ENCODE results near the gene OLFM4.

Gene OLFM4

GRCh38 chr13:53018690-53019647 is 9.6 kb upstream of the OLFM4 start:
- H3K27ac ChIP-seq (ENCODE audit: extremely low read depth, low read depth, low read length), result no peak overlapping the region
- H3K36me3 ChIP-seq (ENCODE audit: control insufficient read depth in 2 of 2, insufficient read depth in 1 of 2, low read length in 2 of 2), result no peaks in the 10 kb centered on the region
- H3K4me3 ChIP-seq (ENCODE audit: low read depth, low read length), result no peak overlapping the region
- H3K4me1 ChIP-seq (ENCODE audit: control insufficient read depth, insufficient read depth, low read length), result no peaks in the 10 kb centered on the region
- TF ChIP-seq ZNF140 (tag by site-specific recombination; IDR thresholded peaks at IDR 0.05) (no peak), SP2 (tag by site-specific recombination; IDR thresholded peaks at IDR 0.05) (no peak), ZNF658 (tag by site-specific recombination; IDR thresholded peaks at IDR 0.05) (no peak), ZNF19 (tag by site-specific recombination; IDR thresholded peaks at IDR 0.05; ENCODE audit: low read depth) (no peak), SP3 (tag by site-specific recombination; IDR thresholded peaks at IDR 0.05) (no peak), ZNF223 (tag by site-specific recombination; IDR thresholded peaks at IDR 0.05) (no peak), ZNF114 (tag by site-specific recombination; IDR thresholded peaks at IDR 0.05) (no peak), ZNF76 (tag by site-specific recombination; IDR thresholded peaks at IDR 0.05; ENCODE audit: borderline replicate concordance, low read depth) (no peak), ZNF514 (tag by site-specific recombination; IDR thresholded peaks at IDR 0.05) (no peak), ZNF596 (tag by site-specific recombination; IDR thresholded peaks at IDR 0.05) (no peak), ZBTB48 (tag by site-specific recombination; IDR thresholded peaks at IDR 0.05) (no peak), ZNF768 (tag by site-specific recombination; IDR thresholded peaks at IDR 0.05) (no peak), ZNF366 (tag by site-specific recombination; conservative IDR thresholded peaks at IDR 0.05) (no peak)
- ChIA-PET POLR2A (no interaction called here), CTCF (interaction anchor here (0.5 to 1.5 kb wide), 2 partner anchors 52 to 129 kb away, joined by 5 to 6 read pairs; no protein-coding TSS in a partner anchor)
- H3K9me3 ChIP-seq (ENCODE audit: control insufficient read depth, insufficient read depth, low read depth, low read length), result no peaks in the 10 kb centered on the region

- Histone ChIP-seq H3K4me3 (ENCODE audit: low read depth, low read length) (no peak overlapping the region), H3K27ac (ENCODE audit: extremely low read depth, low read depth, low read length) (no peak overlapping the region), H3K4me1 (ENCODE audit: control insufficient read depth, insufficient read depth, low read length) (no peaks in the 10 kb centered on the region), H3K36me3 (ENCODE audit: control insufficient read depth in 2 of 2, insufficient read depth in 1 of 2, low read length in 2 of 2) (no peaks in the 10 kb centered on the region), H3K9me3 (ENCODE audit: control insufficient read depth, insufficient read depth, low read depth, low read length) (no peaks in the 10 kb centered on the region)
- TF ChIP-seq ZNF596 (tag by site-specific recombination; IDR thresholded peaks at IDR 0.05) (no peak), ZNF776 (tag by site-specific recombination; IDR thresholded peaks at IDR 0.05; ENCODE audit: borderline replicate concordance) (no peak)
- ChIA-PET CTCF (no interaction called here), POLR2A (no interaction called here)
Observed at GRCh38 chr13:53020764-53021335, 7.8 kb upstream of the OLFM4 start.

- Histone ChIP-seq H3K4me3 (ENCODE audit: low read depth, low read length) (no peak overlapping the region), H3K27ac (ENCODE audit: extremely low read depth, low read depth, low read length) (no peak overlapping the region), H3K4me1 (ENCODE audit: control insufficient read depth, insufficient read depth, low read length) (no peaks in the 10 kb centered on the region), H3K9me3 (ENCODE audit: control insufficient read depth, insufficient read depth, low read depth, low read length) (no peaks in the 10 kb centered on the region), H3K36me3 (ENCODE audit: control insufficient read depth in 2 of 2, insufficient read depth in 1 of 2, low read length in 2 of 2) (no peaks in the 10 kb centered on the region)
- POLR2A ChIA-PET, result no interaction called here
- CTCF ChIA-PET, result no interaction called here
- TF ChIP-seq ZNF704 (tag by site-specific recombination; IDR thresholded peaks at IDR 0.05) (no peak), PBX3 (CRISPR knock-in tag; IDR thresholded peaks at IDR 0.05) (no peak), ZNF792 (tag by site-specific recombination; IDR thresholded peaks at IDR 0.05) (no peak), ZNF148 (tag by site-specific recombination; IDR thresholded peaks at IDR 0.05; ENCODE audit: borderline replicate concordance) (no peak), ZNF76 (tag by site-specific recombination; IDR thresholded peaks at IDR 0.05; ENCODE audit: borderline replicate concordance, low read depth) (no peak), ZNF239 (tag by site-specific recombination; IDR thresholded peaks at IDR 0.05) (no peak), ZNF585B (tag by site-specific recombination; IDR thresholded peaks at IDR 0.05) (no peak), ZNF2 (tag by site-specific recombination; IDR thresholded peaks at IDR 0.05) (no peak), ZNF544 (tag by site-specific recombination; IDR thresholded peaks at IDR 0.05) (no peak), ZNF501 (tag by site-specific recombination; IDR thresholded peaks at IDR 0.05) (no peak), ZSCAN30 (tag by site-specific recombination; IDR thresholded peaks at IDR 0.05) (no peak), ZNF785 (tag by site-specific recombination; IDR thresholded peaks at IDR 0.05) (no peak), KLF16 (tag by site-specific recombination; IDR thresholded peaks at IDR 0.05) (no peak), ZBTB1 (tag by site-specific recombination; IDR thresholded peaks at IDR 0.05) (no peak)
Observed at GRCh38 chr13:53023246-53023645, 5.4 kb upstream of the OLFM4 start.

Data from HEK293 (cell line).